Endothelial cell of umbilical vein (primary cell): ENCODE results near the gene KCNMB2.

Experiments used
- CTCF ChIP-seq, 2 donors: IDR thresholded peaks; 1 replicate in 1 of 2; 2 replicates in 1 of 2; pipeline ENCODE4 v1.5.1; 2011; ENCODE audit warnings: low read length in 2 of 2, mild to moderate bottlenecking in 2 of 2, moderate library complexity in 2 of 2, control low read depth in 1 of 2, inconsistent platforms in 1 of 2, low read depth in 1 of 2; ENCODE audit not compliant: insufficient read depth in 1 of 2; ENCODE audit errors: extremely low read depth in 1 of 2
- EZH2 ChIP-seq: IDR thresholded peaks from 2 replicates; pipeline ENCODE4 v1.6.1; 2012; ENCODE audit warnings: borderline replicate concordance, low read depth, mild to moderate bottlenecking, moderate library complexity, low read length, inconsistent platforms; ENCODE audit not compliant: severe bottlenecking
- FOS ChIP-seq: IDR thresholded peaks from 2 replicates; pipeline ENCODE4 v1.6.1; 2011; ENCODE audit warnings: mild to moderate bottlenecking, low read length, moderate library complexity, borderline replicate concordance; ENCODE audit not compliant: insufficient read depth
- GATA2 ChIP-seq: IDR thresholded peaks from 2 replicates; pipeline ENCODE4 v1.7.0; 2011; ENCODE audit warnings: low read depth, mild to moderate bottlenecking, moderate library complexity, mixed read lengths, low read length; ENCODE audit not compliant: insufficient read length, insufficient read depth
- POLR2A ChIP-seq: IDR thresholded peaks from 2 replicates; pipeline ENCODE4 v1.6.1; 2012; ENCODE audit warnings: low read depth, mild to moderate bottlenecking, control low read depth, low read length
- POLR2AphosphoS5 ChIP-seq: IDR thresholded peaks from 2 replicates; pipeline ENCODE4 v1.6.1; 2012; ENCODE audit warnings: low read depth, mild to moderate bottlenecking, control low read depth, low read length, moderate library complexity; ENCODE audit not compliant: insufficient read depth
- TF ChIP-seq, protein P1 (sequence below): IDR thresholded peaks from 2 replicates; pipeline ENCODE4 v1.6.1; 2011; ENCODE audit not compliant: insufficient read depth, insufficient read length

- no peak for TF ChIP-seq POLR2AphosphoS5
- TF ChIP-seq CTCF (IDR thresholded peaks at IDR 0.05; ENCODE audit: extremely low read depth in 1 of 2, insufficient read depth in 1 of 2, low read depth in 1 of 2, low read length in 2 of 2) = no peak
- no peak for TF ChIP-seq POLR2A
- TF ChIP-seq, protein P1, sequence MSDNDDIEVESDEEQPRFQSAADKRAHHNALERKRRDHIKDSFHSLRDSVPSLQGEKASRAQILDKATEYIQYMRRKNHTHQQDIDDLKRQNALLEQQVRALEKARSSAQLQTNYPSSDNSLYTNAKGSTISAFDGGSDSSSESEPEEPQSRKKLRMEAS = no peak
- TF ChIP-seq FOS = no peak
- no peak for TF ChIP-seq EZH2
- TF ChIP-seq GATA2 = no peak
These were observed 333.8 kb downstream of the KCNMB2 start for GRCh38 chr3:178870085-178870484.
